Measurements from ENCODE around the gene CATSPERZ. TPM values are rescaled to one million over a fixed set of nuclear protein-coding genes. Genes with fewer than 3 reads are reported as not detected.

The CATSPERZ gene
- total and polyA plus RNA-seq, 9 of the 15 experiments (the other 6 are each of a cell fraction or from before 2014, with no cell fraction given) = 0.86 to 8.5 (median 3.5) TPM

DNA sequence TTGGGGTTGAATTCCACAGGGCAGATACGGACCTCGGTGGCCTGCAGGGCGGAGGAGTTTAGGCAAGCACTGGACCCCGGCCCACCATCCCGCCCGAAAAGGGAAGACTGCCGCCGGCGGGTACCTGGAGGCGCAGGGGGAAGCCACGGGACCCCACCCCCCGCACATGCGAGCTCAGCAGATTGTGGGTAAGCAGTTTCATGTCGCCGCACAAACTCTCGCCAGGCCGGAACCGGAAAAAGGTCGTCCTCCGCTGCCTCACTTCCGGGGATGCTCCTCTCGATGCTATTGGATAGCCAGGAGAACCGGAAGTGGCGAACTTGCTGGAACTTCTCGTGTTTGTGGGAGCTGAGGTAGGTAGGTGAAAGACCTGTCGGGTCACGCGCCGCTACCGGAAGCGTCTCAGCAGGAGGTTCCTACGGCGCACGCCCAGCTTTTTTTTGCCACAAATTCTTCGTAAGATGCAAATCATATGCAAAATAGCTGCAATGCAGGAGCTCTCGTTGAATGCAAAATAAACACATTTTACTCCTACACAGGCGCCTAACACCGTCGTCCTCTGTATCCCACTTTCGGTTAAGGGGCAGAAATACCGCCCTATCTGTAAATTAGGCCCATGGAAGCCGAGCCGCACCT lies 17.3 kb downstream of the CATSPERZ start, which contains the start of gene TRMT112 (continued):
- TF ChIP-seq, protein P1, sequence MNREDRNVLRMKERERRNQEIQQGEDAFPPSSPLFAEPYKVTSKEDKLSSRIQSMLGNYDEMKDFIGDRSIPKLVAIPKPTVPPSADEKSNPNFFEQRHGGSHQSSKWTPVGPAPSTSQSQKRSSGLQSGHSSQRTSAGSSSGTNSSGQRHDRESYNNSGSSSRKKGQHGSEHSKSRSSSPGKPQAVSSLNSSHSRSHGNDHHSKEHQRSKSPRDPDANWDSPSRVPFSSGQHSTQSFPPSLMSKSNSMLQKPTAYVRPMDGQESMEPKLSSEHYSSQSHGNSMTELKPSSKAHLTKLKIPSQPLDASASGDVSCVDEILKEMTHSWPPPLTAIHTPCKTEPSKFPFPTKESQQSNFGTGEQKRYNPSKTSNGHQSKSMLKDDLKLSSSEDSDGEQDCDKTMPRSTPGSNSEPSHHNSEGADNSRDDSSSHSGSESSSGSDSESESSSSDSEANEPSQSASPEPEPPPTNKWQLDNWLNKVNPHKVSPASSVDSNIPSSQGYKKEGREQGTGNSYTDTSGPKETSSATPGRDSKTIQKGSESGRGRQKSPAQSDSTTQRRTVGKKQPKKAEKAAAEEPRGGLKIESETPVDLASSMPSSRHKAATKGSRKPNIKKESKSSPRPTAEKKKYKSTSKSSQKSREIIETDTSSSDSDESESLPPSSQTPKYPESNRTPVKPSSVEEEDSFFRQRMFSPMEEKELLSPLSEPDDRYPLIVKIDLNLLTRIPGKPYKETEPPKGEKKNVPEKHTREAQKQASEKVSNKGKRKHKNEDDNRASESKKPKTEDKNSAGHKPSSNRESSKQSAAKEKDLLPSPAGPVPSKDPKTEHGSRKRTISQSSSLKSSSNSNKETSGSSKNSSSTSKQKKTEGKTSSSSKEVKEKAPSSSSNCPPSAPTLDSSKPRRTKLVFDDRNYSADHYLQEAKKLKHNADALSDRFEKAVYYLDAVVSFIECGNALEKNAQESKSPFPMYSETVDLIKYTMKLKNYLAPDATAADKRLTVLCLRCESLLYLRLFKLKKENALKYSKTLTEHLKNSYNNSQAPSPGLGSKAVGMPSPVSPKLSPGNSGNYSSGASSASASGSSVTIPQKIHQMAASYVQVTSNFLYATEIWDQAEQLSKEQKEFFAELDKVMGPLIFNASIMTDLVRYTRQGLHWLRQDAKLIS (CRISPR knock-in tag; IDR thresholded peaks at IDR 0.05) = peak; percentile 92; the same call in 1 of the 2 replicates
- TF ChIP-seq PHF20 (IDR thresholded peaks at IDR 0.05; ENCODE audit: partially characterized antibody) = peak; percentile 76
- peak; percentile 52; the same call in 1 of the 2 replicates for TF ChIP-seq POLR2AphosphoS5 (IDR thresholded peaks at IDR 0.05; ENCODE audit: control insufficient read depth, insufficient read depth, low read depth, low read length)
- TF ChIP-seq ZNF77 (CRISPR knock-in tag; IDR thresholded peaks at IDR 0.05) = 0 out of 2 replicates have a peak, but pooled peaks have one; percentile 54
- TF ChIP-seq GABPA (tag; conservative IDR thresholded peaks at IDR 0.05; ENCODE audit: low read depth) = peak; percentile 99
- TF ChIP-seq SOX6 (IDR thresholded peaks at IDR 0.05) = no peak
- no peak; the same call in 1 of the 2 replicates for TF ChIP-seq NR2C2 (CRISPR knock-in tag; IDR thresholded peaks at IDR 0.05)
- TF ChIP-seq NR2C2 (tag; IDR thresholded peaks at IDR 0.05) = peak; percentile 88
- TF ChIP-seq, protein P2, sequence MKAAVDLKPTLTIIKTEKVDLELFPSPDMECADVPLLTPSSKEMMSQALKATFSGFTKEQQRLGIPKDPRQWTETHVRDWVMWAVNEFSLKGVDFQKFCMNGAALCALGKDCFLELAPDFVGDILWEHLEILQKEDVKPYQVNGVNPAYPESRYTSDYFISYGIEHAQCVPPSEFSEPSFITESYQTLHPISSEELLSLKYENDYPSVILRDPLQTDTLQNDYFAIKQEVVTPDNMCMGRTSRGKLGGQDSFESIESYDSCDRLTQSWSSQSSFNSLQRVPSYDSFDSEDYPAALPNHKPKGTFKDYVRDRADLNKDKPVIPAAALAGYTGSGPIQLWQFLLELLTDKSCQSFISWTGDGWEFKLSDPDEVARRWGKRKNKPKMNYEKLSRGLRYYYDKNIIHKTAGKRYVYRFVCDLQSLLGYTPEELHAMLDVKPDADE (conservative IDR thresholded peaks at IDR 0.05; ENCODE audit: control insufficient read depth, low read depth, low read length) = peak; percentile 43; the same call in 1 of the 2 replicates
- TF ChIP-seq RBM22 (IDR thresholded peaks at IDR 0.05; ENCODE audit: low read depth, low read length, poor library complexity, severe bottlenecking) = peak; percentile 47
- peak; percentile 75 for TF ChIP-seq L3MBTL2 (IDR thresholded peaks at IDR 0.05)
- TF ChIP-seq, protein P3, sequence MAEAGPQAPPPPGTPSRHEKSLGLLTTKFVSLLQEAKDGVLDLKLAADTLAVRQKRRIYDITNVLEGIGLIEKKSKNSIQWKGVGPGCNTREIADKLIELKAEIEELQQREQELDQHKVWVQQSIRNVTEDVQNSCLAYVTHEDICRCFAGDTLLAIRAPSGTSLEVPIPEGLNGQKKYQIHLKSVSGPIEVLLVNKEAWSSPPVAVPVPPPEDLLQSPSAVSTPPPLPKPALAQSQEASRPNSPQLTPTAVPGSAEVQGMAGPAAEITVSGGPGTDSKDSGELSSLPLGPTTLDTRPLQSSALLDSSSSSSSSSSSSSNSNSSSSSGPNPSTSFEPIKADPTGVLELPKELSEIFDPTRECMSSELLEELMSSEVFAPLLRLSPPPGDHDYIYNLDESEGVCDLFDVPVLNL (CRISPR knock-in tag; IDR thresholded peaks at IDR 0.05; ENCODE audit: low read depth) = no peak
- TF ChIP-seq TAL1 (IDR thresholded peaks at IDR 0.05) = no peak
- TF ChIP-seq ZC3H4 (CRISPR knock-in tag; IDR thresholded peaks at IDR 0.05; ENCODE audit: borderline replicate concordance) = no peak
- peak; percentile 16 for TF ChIP-seq BRD4 (IDR thresholded peaks at IDR 0.05)
- no peak for TF ChIP-seq SMARCA5 (IDR thresholded peaks at IDR 0.05)
- TF ChIP-seq, protein P4, sequence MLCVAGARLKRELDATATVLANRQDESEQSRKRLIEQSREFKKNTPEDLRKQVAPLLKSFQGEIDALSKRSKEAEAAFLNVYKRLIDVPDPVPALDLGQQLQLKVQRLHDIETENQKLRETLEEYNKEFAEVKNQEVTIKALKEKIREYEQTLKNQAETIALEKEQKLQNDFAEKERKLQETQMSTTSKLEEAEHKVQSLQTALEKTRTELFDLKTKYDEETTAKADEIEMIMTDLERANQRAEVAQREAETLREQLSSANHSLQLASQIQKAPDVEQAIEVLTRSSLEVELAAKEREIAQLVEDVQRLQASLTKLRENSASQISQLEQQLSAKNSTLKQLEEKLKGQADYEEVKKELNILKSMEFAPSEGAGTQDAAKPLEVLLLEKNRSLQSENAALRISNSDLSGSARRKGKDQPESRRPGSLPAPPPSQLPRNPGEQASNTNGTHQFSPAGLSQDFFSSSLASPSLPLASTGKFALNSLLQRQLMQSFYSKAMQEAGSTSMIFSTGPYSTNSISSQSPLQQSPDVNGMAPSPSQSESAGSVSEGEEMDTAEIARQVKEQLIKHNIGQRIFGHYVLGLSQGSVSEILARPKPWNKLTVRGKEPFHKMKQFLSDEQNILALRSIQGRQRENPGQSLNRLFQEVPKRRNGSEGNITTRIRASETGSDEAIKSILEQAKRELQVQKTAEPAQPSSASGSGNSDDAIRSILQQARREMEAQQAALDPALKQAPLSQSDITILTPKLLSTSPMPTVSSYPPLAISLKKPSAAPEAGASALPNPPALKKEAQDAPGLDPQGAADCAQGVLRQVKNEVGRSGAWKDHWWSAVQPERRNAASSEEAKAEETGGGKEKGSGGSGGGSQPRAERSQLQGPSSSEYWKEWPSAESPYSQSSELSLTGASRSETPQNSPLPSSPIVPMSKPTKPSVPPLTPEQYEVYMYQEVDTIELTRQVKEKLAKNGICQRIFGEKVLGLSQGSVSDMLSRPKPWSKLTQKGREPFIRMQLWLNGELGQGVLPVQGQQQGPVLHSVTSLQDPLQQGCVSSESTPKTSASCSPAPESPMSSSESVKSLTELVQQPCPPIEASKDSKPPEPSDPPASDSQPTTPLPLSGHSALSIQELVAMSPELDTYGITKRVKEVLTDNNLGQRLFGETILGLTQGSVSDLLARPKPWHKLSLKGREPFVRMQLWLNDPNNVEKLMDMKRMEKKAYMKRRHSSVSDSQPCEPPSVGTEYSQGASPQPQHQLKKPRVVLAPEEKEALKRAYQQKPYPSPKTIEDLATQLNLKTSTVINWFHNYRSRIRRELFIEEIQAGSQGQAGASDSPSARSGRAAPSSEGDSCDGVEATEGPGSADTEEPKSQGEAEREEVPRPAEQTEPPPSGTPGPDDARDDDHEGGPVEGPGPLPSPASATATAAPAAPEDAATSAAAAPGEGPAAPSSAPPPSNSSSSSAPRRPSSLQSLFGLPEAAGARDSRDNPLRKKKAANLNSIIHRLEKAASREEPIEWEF (CRISPR knock-in tag; IDR thresholded peaks at IDR 0.05) = 0 out of 2 replicates have a peak, but pooled peaks have one; percentile 35
